Neural progenitor cell (in vitro differentiated cells): ENCODE measurements around the gene AMFR. TPM values are rescaled to one million over a fixed set of nuclear protein-coding genes. Genes with fewer than 3 reads are reported as not detected.

Experiments
- DNase-seq: peaks from one replicate; pipeline ENCODE4 v3.0.0-alpha.2; 2016; ENCODE audit warnings: low spot score
- H2AFZ ChIP-seq: fragments of 200-600 bp; sonication (generic); replicated peaks from 2 replicates; pipeline ENCODE4 v1.6.1; 2016; ENCODE audit warnings: antibody characterized with exemption
- H3F3A ChIP-seq: fragments of 200-600 bp; sonication (generic); 2 replicates; pipeline ENCODE4 v1.6.1; 2016; ENCODE audit warnings: antibody characterized with exemption, low read depth
- H3K27ac ChIP-seq: fragments of 200-600 bp; sonication (generic); 2 replicates; pipeline ENCODE4 v1.5.1; 2016; ENCODE audit warnings: mild to moderate bottlenecking
- H3K27me3 ChIP-seq: fragments of 200-600 bp; sonication (generic); 2 replicates; pipeline ENCODE4 v1.6.1; 2016; ENCODE audit warnings: mild to moderate bottlenecking, moderate library complexity
- H3K36me3 ChIP-seq: fragments of 200-600 bp; sonication (generic); 2 replicates; pipeline ENCODE4 v1.5.1; 2016
- H3K4me1 ChIP-seq: fragments of 200-600 bp; sonication (generic); 2 replicates; pipeline ENCODE4 v1.6.1; 2016; ENCODE audit warnings: mixed run types
- H3K4me2 ChIP-seq: fragments of 200-600 bp; sonication (generic); 2 replicates; pipeline ENCODE4 v1.6.1; 2016
- H3K4me3 ChIP-seq: fragments of 200-600 bp; sonication (generic); 2 replicates; pipeline ENCODE4 v1.5.1; 2016
- H3K79me2 ChIP-seq: fragments of 200-600 bp; sonication (generic); 2 replicates; pipeline ENCODE4 v1.6.1; 2016; ENCODE audit warnings: low read depth
- H3K9ac ChIP-seq: fragments of 200-600 bp; sonication (generic); 2 replicates; pipeline ENCODE4 v1.6.1; 2016
- H3K9me3 ChIP-seq: fragments of 200-600 bp; sonication (generic); 2 replicates; pipeline ENCODE4 v1.5.1; 2016; ENCODE audit warnings: low read depth
- H4K20me1 ChIP-seq: fragments of 200-600 bp; sonication (generic); 2 replicates; pipeline ENCODE4 v1.6.1; 2016; ENCODE audit warnings: low read depth
- H3K27ac Mint-ChIP-seq: 3 replicates; pipeline ENCODE4 v1.8.0; 2021; ENCODE audit warnings: mixed read lengths
- H3K27me3 Mint-ChIP-seq: 2 replicates; pipeline ENCODE4 v1.8.0; 2022; ENCODE audit warnings: low read depth, mild to moderate bottlenecking, inconsistent platforms, moderate library complexity, mixed read lengths; ENCODE audit not compliant: insufficient read depth
- H3K36me3 Mint-ChIP-seq: 3 replicates; pipeline ENCODE4 v1.8.0; 2021; ENCODE audit warnings: mixed read lengths
- H3K4me1 Mint-ChIP-seq: 3 replicates; pipeline ENCODE4 v1.8.0; 2021; ENCODE audit warnings: mixed read lengths
- H3K4me3 Mint-ChIP-seq: 3 replicates; pipeline ENCODE4 v1.8.0; 2021; ENCODE audit warnings: mild to moderate bottlenecking, moderate library complexity, mixed read lengths
- H3K9me3 Mint-ChIP-seq: 3 replicates; pipeline ENCODE4 v1.8.0; 2020; ENCODE audit warnings: mixed read lengths
- EZH2 ChIP-seq: fragments of 200-600 bp; sonication (generic); IDR thresholded peaks from 2 replicates; pipeline ENCODE4 v1.6.1; 2017; ENCODE audit warnings: antibody characterized with exemption, mild to moderate bottlenecking, moderate library complexity
- EZH2phosphoT487 ChIP-seq: fragments of 200-600 bp; sonication (generic); IDR thresholded peaks from 2 replicates; pipeline ENCODE4 v1.6.1; 2017; ENCODE audit warnings: antibody characterized with exemption
- total RNA-seq: library from RNA; depleted of rRNA; stranded (reverse); fragments of >200 nt; gene quantifications from 2 replicates; pipeline ENCODE4 v1.2.3, GENCODE V29; 2015; ENCODE audit warnings: low replicate concordance
- TF ChIP-seq, protein P1 (sequence below): fragments of 200-600 bp; sonication (generic); IDR thresholded peaks from 2 replicates; pipeline ENCODE4 v1.5.1; 2017; ENCODE audit warnings: antibody characterized with exemption, mild to moderate bottlenecking

Gene AMFR
- total RNA-seq, 1 donor from 2014 or later, result 38.7 TPM

DNA sequence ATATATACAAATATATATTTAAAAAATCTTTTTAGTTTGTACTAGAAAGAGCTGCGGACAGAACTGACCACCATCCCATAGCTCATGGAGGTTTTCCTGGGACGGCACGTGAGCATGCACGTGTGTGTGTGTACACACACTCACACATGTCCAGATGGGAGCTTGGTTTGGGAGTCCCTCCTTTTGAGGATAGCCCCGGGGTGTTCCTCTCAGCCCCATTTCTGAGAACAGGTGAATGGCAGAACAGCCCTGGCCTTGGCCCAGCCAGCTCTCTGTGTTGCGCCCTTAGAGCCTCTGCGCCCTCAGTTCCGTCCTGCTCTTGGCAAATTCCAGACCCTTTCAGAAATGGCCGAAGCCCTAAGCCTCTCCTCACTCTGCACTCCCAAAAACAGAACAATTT is 70.1 kb downstream of the AMFR start:
- Mint-ChIP-seq H3K27ac (no peak overlapping the region), H3K27me3 (peaks cover 2% of the 10 kb centered on the region), H3K9me3 (no peaks in the 10 kb centered on the region), H3K4me1 (peaks cover 35% of the 10 kb centered on the region), H3K36me3 (no peaks in the 10 kb centered on the region), H3K4me3 (no peak overlapping the region)
- no peak for DNase-seq
- Histone ChIP-seq H3K36me3 (no peaks in the 10 kb centered on the region), H3K27me3 (no peaks in the 10 kb centered on the region), H3K4me1 (peaks cover 38% of the 10 kb centered on the region), H3K4me3 (no peak overlapping the region), H3K9me3 (no peaks in the 10 kb centered on the region), H2AFZ (no peak overlapping the region), H3F3A (peaks cover 21% of the 10 kb centered on the region), H3K79me2 (no peaks in the 10 kb centered on the region), H3K9ac (no peak overlapping the region), H3K4me2 (no peak overlapping the region), H4K20me1 (no peaks in the 10 kb centered on the region), H3K27ac (no peak overlapping the region)
- TF ChIP-seq, protein P1, sequence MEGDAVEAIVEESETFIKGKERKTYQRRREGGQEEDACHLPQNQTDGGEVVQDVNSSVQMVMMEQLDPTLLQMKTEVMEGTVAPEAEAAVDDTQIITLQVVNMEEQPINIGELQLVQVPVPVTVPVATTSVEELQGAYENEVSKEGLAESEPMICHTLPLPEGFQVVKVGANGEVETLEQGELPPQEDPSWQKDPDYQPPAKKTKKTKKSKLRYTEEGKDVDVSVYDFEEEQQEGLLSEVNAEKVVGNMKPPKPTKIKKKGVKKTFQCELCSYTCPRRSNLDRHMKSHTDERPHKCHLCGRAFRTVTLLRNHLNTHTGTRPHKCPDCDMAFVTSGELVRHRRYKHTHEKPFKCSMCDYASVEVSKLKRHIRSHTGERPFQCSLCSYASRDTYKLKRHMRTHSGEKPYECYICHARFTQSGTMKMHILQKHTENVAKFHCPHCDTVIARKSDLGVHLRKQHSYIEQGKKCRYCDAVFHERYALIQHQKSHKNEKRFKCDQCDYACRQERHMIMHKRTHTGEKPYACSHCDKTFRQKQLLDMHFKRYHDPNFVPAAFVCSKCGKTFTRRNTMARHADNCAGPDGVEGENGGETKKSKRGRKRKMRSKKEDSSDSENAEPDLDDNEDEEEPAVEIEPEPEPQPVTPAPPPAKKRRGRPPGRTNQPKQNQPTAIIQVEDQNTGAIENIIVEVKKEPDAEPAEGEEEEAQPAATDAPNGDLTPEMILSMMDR, result no peak
- no peak for TF ChIP-seq EZH2
- TF ChIP-seq EZH2phosphoT487, result no peak

DNA sequence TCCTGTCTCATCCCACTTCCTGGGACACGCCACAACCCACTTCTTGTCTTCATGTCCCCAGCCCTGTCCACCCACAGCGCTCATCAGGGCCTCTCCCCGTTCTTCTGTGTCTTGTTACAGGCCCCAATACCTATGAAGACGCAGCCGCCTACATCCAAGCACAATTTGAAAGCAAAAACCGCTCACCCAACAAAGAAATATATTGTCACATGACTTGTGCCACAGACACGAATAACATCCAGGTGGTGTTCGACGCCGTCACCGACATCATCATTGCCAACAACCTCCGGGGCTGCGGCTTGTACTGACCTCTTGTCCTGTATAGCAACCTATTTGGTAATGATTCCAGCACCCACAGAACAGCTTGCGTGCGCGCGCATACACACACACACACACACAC is 70.6 kb downstream of the AMFR start:
- H3K9me3 ChIP-seq, result no peaks in the 10 kb centered on the region
- no peaks in the 10 kb centered on the region for H4K20me1 ChIP-seq
- no peaks in the 10 kb centered on the region for H3K79me2 ChIP-seq
- Mint-ChIP-seq H3K4me3 (no peak overlapping the region), H3K36me3 (no peaks in the 10 kb centered on the region), H3K27ac (peak overlapping the region; percentile 21), H3K4me1 (peaks cover 35% of the 10 kb centered on the region), H3K9me3 (no peaks in the 10 kb centered on the region), H3K27me3 (peaks cover 2% of the 10 kb centered on the region)
- H3K36me3 ChIP-seq, result no peaks in the 10 kb centered on the region
- no peak overlapping the region for H3K9ac ChIP-seq
- TF ChIP-seq EZH2phosphoT487, result no peak
- no peak for TF ChIP-seq EZH2
- TF ChIP-seq, protein P1, result no peak
- peaks cover 38% of the 10 kb centered on the region for H3K4me1 ChIP-seq
- H3K4me2 ChIP-seq, result no peak overlapping the region
- no peak overlapping the region for H3K4me3 ChIP-seq
- H3K27me3 ChIP-seq, result no peaks in the 10 kb centered on the region
- H3F3A ChIP-seq, result peaks cover 21% of the 10 kb centered on the region
- no peak overlapping the region for H2AFZ ChIP-seq
- DNase-seq, result no peak
- H3K27ac ChIP-seq, result no peak overlapping the region

DNA sequence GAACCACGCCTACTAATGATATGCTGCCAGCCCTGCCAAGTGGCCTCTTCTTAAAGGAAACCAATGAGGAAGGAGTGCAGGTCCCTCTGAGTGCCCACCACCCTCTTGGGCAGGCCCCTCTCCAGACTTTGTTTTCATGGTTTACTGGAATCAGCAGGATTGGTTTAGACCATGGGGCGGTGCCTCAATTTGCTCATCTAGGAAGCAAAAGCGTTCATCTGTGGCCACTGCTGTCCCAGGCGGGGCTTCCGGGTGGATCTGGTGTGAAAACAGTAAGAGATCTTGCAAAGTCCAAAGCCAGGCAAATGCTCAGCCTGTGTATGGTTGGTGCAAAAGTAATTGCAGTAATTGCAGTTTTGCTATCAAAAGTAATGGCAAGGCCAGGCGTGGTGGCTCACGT is 71.3 kb downstream of the AMFR start:
- peaks cover 33% of the 10 kb centered on the region for H3K4me1 Mint-ChIP-seq
- no peaks in the 10 kb centered on the region for H3K36me3 ChIP-seq
- no peaks in the 10 kb centered on the region for H3K9me3 Mint-ChIP-seq
- H3K36me3 Mint-ChIP-seq, result no peaks in the 10 kb centered on the region
- H4K20me1 ChIP-seq, result no peaks in the 10 kb centered on the region
- no peak overlapping the region for H3K27ac Mint-ChIP-seq
- H3K79me2 ChIP-seq, result no peaks in the 10 kb centered on the region
- H3K9me3 ChIP-seq, result no peaks in the 10 kb centered on the region
- peaks cover 21% of the 10 kb centered on the region for H3F3A ChIP-seq
- H3K27ac ChIP-seq, result no peak overlapping the region
- H3K9ac ChIP-seq, result no peak overlapping the region
- DNase-seq, result no peak
- TF ChIP-seq EZH2phosphoT487 (no peak), EZH2 (no peak)
- TF ChIP-seq, protein P1, result no peak
- no peak overlapping the region for H3K4me3 Mint-ChIP-seq
- no peak overlapping the region for H3K4me3 ChIP-seq
- H2AFZ ChIP-seq, result no peak overlapping the region
- H3K27me3 Mint-ChIP-seq, result peaks cover 2% of the 10 kb centered on the region
- no peaks in the 10 kb centered on the region for H3K27me3 ChIP-seq
- peaks cover 33% of the 10 kb centered on the region for H3K4me1 ChIP-seq
- H3K4me2 ChIP-seq, result no peak overlapping the region
